Lower leg skin (tissue), 4 donors: ENCODE measurements around the gene ERN1. TPM values are rescaled to one million over a fixed set of nuclear protein-coding genes. Genes with fewer than 3 reads are reported as not detected.

ENCODE experiments used
- DNase-seq, 2 donors: peaks; one replicate each; pipeline ENCODE4 v3.0.0-alpha.2; 2019; ENCODE audit warnings: low spot score in 2 of 2
- H3K4me3 ChIP-seq: fragments of 200-600 bp; sonication (generic); 2 replicates; pipeline ENCODE4 v1.5.1; 2017; ENCODE audit warnings: mild to moderate bottlenecking, low read depth; ENCODE audit not compliant: poor library complexity, severe bottlenecking
- CTCF ChIP-seq, 3 donors: fragments of 450-650 bp; IDR thresholded peaks; one replicate each; pipeline ENCODE4 v1.5.1; 2016; ENCODE audit warnings: antibody characterized with exemption in 3 of 3, mild to moderate bottlenecking in 3 of 3, moderate library complexity in 2 of 3
- POLR2A ChIP-seq, 2 donors: fragments of 450-650 bp; IDR thresholded peaks; one replicate each; pipeline ENCODE4 v1.6.1; 2016 to 2017; ENCODE audit warnings: antibody characterized with exemption in 2 of 2, mild to moderate bottlenecking in 1 of 2, moderate library complexity in 1 of 2
- WGBS, 2 donors: methylation state at CpG; one replicate each; pipeline ENCODE4 v1.1.5; 2018; 5-methylcytosine and 5-hydroxymethylcytosine counted together
- intact Hi-C: fragments of 100-400 bp; cut with DNase I; formaldehyde crosslinking; loops from one replicate; pipeline ENCODE4 v1.15.0; 2023; ENCODE audit warnings: low total_unique reads
- total RNA-seq, 4 donors: library from RNA; depleted of rRNA; stranded (reverse); fragments of >200 nt; gene quantifications; one replicate each; pipeline ENCODE4 v1.1.0, GENCODE V29; 2016

Gene ERN1
- total RNA-seq, 4 donors from 2014 or later, result 18.2 to 44.0 (median 22.8) TPM

- TF ChIP-seq POLR2A (IDR thresholded peaks at IDR 0.05), result no peak
- TF ChIP-seq CTCF (IDR thresholded peaks at IDR 0.05), result no peak
- peak in 1 of 2 donors; percentile 47 for DNase-seq
- 44 to 46% methylated on average over 10 of the region's 10 CpGs for WGBS, 2 donors
- intact Hi-C loops, result no loop called here
- no peak overlapping the region for H3K4me3 ChIP-seq
Measured at GRCh38 chr17:64117981-64118979, 11.7 kb downstream of the ERN1 start.

- intact Hi-C loops, result no loop called here
- WGBS, 2 donors, result 57 to 63% methylated on average over 7 of the region's 7 CpGs
Measured at GRCh38 chr17:64115822-64116534, 14.0 kb downstream of the ERN1 start.

GRCh38 chr17:64115043-64115698 lies 14.8 kb downstream of the ERN1 start:
- no peak for TF ChIP-seq POLR2A (IDR thresholded peaks at IDR 0.05)
- no peak for TF ChIP-seq CTCF (IDR thresholded peaks at IDR 0.05)
- no peak overlapping the region for H3K4me3 ChIP-seq
- intact Hi-C loops, result no loop called here
- DNase-seq, result no peak
- WGBS, 2 donors, result 39 to 59% methylated on average over 8 of the region's 8 CpGs

More at GRCh38 chr17:64115822-64116534, 14.0 kb downstream of the ERN1 start:
- DNase-seq, result no peak
- H3K4me3 ChIP-seq, result no peak overlapping the region
- TF ChIP-seq CTCF (IDR thresholded peaks at IDR 0.05), result no peak
- no peak for TF ChIP-seq POLR2A (IDR thresholded peaks at IDR 0.05)

- H3K4me3 ChIP-seq, result no peak overlapping the region
- intact Hi-C loops, result no loop called here
- no peak for TF ChIP-seq CTCF (IDR thresholded peaks at IDR 0.05)
- no peak for TF ChIP-seq POLR2A (IDR thresholded peaks at IDR 0.05)
- 93 to 95% methylated on average over 2 of the region's 2 CpGs for WGBS, 2 donors
- no peak for DNase-seq
Measured at GRCh38 chr17:64113006-64113405, 16.9 kb downstream of the ERN1 start.

- 85 to 90% methylated on average over 4 of the region's 4 CpGs for WGBS, 2 donors
- no peak overlapping the region for H3K4me3 ChIP-seq
- intact Hi-C loops, result no loop called here
- DNase-seq, result no peak
- TF ChIP-seq POLR2A (IDR thresholded peaks at IDR 0.05) (no peak), CTCF (IDR thresholded peaks at IDR 0.05) (no peak)
Measured at GRCh38 chr17:64111831-64112230, 18.1 kb downstream of the ERN1 start.
